Stimulated activated naive CD4-positive, alpha-beta T cell treated with Interleukin-2 at 50 U/mL for 16 hours (primary cell): ENCODE data around the gene FGD4.
"Not testable (repeated sequence)": the region's sequence is repeated elsewhere in the genome, so short reads cannot be mapped to it uniquely, and the experiment has no call there.

Source experiments
- DNase-seq: peaks from one replicate; lab custom pipeline; 2025; lab: John Stamatoyannopoulos, UW

The FGD4 gene

GRCh38 chr12:32522331-32523221 is 123.2 kb downstream of the FGD4 start:
- no peak for DNase-seq

GRCh38 chr12:32525802-32526201 is 126.4 kb downstream of the FGD4 start:
- not testable (repeated sequence) for DNase-seq

GRCh38 chr12:32526343-32526742 is 127.0 kb downstream of the FGD4 start:
- not testable (repeated sequence) for DNase-seq

GRCh38 chr12:32532422-32532821 is 133.1 kb downstream of the FGD4 start:
- no peak for DNase-seq

GRCh38 chr12:32532951-32533350 is 133.6 kb downstream of the FGD4 start:
- DNase-seq: no peak

GRCh38 chr12:32533506-32533905 is 134.1 kb downstream of the FGD4 start:
- DNase-seq: not testable (repeated sequence)

GRCh38 chr12:32533971-32534590 is 134.7 kb downstream of the FGD4 start:
- DNase-seq: no peak

GRCh38 chr12:32534698-32535097 is 135.3 kb downstream of the FGD4 start:
- DNase-seq: no peak

- no peak for DNase-seq
Measured at GRCh38 chr12:32535288-32535999, 136.1 kb downstream of the FGD4 start.

- DNase-seq: no peak
Measured at GRCh38 chr12:32536000-32536345, 136.6 kb downstream of the FGD4 start.

- DNase-seq: no peak
Measured at GRCh38 chr12:32541754-32542374, 142.5 kb downstream of the FGD4 start.

GRCh38 chr12:32542428-32543229 is 143.3 kb downstream of the FGD4 start:
- no peak for DNase-seq

GRCh38 chr12:32544893-32545292 is 145.5 kb downstream of the FGD4 start:
- DNase-seq: no peak

- DNase-seq: no peak
Measured at GRCh38 chr12:32545413-32545980, 146.1 kb downstream of the FGD4 start.

- no peak for DNase-seq
Measured at GRCh38 chr12:32546272-32546671, 146.9 kb downstream of the FGD4 start.

GRCh38 chr12:32548691-32549281 is 149.4 kb downstream of the FGD4 start:
- no peak for DNase-seq

GRCh38 chr12:32549675-32550079 is 150.3 kb downstream of the FGD4 start:
- DNase-seq: no peak

GRCh38 chr12:32551058-32551457 is 151.7 kb downstream of the FGD4 start:
- DNase-seq: no peak

- no peak for DNase-seq
Measured at GRCh38 chr12:32558903-32559302, 159.5 kb downstream of the FGD4 start.

- DNase-seq: no peak
Measured at GRCh38 chr12:32559434-32559833, 160.1 kb downstream of the FGD4 start.

- no peak for DNase-seq
Measured at GRCh38 chr12:32560520-32560919, 161.2 kb downstream of the FGD4 start.
